Stimulated activated CD8-positive, alpha-beta memory T cell treated with anti-CD3 and anti-CD28 coated beads, Interleukin-12 subunit alpha, Interleukin-12 subunit beta, amount 100 ng/mL, for 24 hours (primary cell): Measurements from ENCODE around the gene MEX3A.
"Not testable (repeated sequence)": the region's sequence is repeated elsewhere in the genome, so short reads cannot be mapped to it uniquely, and the experiment has no call there.

ENCODE experiments used
- DNase-seq: peaks from one replicate; pipeline ENCODE4 v3.0.0-alpha.2; 2020; ENCODE audit errors: extremely low read depth

MEX3A gene

GRCh38 chr1:156078728-156079127 is 3.5 kb downstream of the MEX3A start:
- no peak for DNase-seq

DNA sequence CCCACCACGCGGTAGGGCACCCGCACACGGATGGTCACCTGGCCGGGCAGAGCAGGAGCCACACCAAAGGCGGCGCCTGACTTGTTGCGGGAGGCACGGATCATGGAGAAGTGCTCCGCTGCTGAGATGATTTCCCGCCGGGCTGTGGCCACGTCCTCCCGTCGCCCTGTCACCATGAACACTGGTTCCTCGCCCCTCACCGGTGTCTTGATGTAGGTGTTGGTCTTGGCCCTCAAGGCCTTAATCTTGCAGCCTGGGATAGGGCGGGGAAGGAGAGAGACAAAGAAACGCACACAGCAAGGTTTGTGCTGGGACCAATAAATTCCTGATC is 4.9 kb downstream of the MEX3A start:
- DNase-seq: no peak

- no peak for DNase-seq
These were observed 5.4 kb downstream of the MEX3A start for GRCh38 chr1:156076609-156077429.

DNA sequence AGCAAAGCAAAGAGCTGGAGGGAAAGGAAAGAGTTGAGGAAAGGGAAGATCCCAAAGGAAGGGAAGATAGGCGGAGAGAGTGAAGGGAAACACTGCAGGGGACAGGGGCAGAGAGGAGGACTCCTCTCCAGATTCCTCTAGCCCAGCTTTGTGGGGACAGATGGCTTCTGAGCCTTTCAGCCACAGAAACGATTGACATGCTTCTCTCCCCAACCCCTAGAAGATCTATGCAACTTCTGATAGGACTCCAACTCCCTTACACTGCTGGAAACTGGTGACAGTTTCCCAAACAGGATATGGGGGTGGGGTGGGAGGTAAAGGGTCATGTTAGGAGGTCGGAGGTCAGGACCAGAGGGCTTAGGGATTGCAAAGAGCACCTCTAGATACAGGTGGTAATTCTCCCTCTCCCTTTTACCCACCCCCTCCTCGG is 6.5 kb downstream of the MEX3A start:
- DNase-seq: no peak

GRCh38 chr1:156075162-156075561 is 7.1 kb downstream of the MEX3A start:
- no peak for DNase-seq

DNA sequence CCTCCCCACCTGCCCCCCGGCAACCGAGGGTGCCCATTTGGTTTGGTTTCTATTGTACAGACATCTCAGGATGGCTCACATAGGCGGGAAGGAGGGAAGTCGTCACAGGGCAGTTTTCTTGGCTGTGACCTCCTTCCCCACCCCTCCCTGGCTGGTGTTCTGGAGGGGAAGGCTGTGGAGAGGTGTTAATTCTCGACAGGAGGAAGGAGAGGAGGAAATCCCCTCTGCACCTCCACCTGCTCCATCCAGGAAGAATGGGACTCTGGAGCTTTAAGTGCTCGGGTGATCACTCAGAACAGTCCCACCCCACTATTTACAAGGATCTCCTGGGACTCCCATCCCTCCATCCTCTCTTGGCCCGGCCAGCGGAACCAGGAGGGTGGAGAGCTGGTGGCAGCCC is 7.6 kb downstream of the MEX3A start:
- no peak for DNase-seq

GRCh38 chr1:156073740-156074139 is 8.5 kb downstream of the MEX3A start:
- no peak for DNase-seq

GRCh38 chr1:156073110-156073687 is 9.1 kb downstream of the MEX3A start:
- DNase-seq: no peak

DNA sequence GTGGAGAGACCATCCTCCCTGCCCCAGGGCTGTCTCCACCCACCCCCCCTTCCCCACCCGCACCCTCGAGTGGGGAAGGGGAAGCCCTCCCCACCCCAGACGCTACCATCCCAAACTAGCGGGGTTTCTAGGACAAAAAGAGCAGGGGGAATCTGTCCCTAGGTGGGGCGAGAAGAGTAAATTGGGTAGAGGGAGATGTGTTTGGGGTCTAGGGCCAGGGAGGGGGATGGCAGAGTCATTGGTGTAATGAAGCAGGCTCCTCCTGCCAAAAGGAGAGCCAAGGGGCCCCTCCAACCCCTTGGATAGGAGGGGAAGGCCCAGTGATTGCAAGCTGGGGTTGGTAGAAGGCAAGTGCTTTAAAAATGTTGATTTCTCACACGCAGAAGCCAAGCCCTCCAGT is 10.0 kb downstream of the MEX3A start:
- no peak for DNase-seq

- DNase-seq: not testable (repeated sequence)
These were observed 10.9 kb downstream of the MEX3A start for GRCh38 chr1:156071332-156071816.

- DNase-seq: no peak
These were observed 11.7 kb downstream of the MEX3A start for GRCh38 chr1:156070548-156070947.

DNA sequence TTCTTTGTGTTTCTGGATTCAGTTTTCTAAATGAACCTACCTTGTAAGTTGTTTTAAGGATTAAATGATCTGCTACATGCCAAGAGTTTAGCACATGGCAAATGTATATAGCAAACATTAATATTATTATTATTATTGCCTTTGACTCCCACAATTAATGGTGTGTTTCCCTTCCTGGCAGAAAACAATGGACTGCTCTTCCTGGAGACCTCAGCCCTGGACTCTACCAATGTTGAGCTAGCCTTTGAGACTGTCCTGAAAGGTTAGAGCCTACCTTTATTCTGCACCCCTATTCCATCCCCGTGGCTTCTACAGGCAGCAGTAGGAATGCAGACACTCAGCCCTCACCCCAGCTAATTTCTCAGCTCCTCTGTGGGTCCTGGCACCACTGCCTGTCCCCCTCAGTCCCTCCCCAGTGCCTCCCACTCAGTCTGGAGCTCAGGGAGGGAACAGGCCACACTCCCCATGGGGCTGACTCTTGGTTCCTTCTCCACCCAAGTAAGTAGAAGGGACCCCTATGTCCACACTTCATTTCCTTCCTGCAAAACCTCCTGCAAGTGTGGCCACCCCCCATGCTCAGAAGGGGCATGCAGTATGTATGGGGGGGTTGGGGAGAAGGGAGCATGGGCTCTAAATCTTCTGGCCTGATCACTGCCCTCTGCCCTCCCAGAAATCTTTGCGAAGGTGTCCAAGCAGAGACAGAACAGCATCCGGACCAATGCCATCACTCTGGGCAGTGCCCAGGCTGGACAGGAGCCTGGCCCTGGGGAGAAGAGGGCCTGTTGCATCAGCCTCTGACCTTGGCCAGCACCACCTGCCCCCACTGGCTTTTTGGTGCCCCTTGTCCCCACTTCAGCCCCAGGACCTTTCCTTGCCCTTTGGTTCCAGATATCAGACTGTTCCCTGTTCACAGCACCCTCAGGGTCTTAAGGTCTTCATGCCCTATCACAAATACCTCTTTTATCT is 12.5 kb downstream of the MEX3A start:
- no peak for DNase-seq

- no peak for DNase-seq
These were observed 15.0 kb downstream of the MEX3A start for GRCh38 chr1:156067262-156067661.

DNA sequence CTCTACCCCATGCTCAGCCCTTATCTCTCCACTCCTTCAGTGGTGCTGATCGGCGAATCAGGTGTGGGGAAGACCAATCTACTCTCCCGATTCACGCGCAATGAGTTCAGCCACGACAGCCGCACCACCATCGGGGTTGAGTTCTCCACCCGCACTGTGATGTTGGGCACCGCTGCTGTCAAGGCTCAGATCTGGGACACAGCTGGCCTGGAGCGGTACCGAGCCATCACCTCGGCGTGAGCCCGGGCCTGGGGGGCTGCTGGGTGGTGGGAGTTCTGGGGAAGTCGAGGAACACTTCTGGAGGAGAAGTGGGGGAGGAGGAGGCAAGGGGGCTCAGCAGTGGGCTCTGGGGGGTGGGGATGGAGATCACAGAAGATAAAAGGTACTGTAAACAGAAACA is 16.4 kb downstream of the MEX3A start:
- DNase-seq: no peak

GRCh38 chr1:156065212-156065611 is 17.1 kb downstream of the MEX3A start:
- no peak for DNase-seq

GRCh38 chr1:156064615-156065014 is 17.6 kb downstream of the MEX3A start:
- no peak for DNase-seq

GRCh38 chr1:156063997-156064285 is 18.3 kb downstream of the MEX3A start:
- no peak for DNase-seq

DNA sequence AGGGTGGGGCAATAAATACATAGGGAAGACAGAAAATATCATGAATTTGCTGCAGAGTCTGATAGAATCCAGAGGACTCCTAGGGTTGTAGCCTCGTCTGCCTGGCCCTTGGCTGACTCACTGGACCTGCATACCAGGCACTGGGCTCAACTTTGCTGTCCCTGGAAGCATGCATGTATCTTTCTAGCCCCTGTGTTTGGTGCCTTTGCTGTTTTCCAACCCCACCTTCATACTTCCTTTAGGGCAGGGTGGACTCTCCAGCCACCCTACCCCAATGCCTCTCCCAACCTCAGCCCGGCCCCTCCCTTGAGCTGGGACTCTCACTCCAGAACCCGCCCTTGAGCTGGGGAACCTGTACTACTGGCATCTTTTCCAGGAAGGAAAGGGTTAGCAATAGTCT is 20.1 kb downstream of the MEX3A start:
- DNase-seq: no peak

- no peak for DNase-seq
These were observed 21.2 kb downstream of the MEX3A start, which contains the start of gene RAB25 for GRCh38 chr1:156060937-156061636. Gene RAB25, plus strand, starts transcription at chr1:156061160. Its CDS starts 241 bp downstream, at chr1:156061401.

GRCh38 chr1:156056326-156056849 is 25.9 kb downstream of the MEX3A start:
- no peak for DNase-seq

DNA sequence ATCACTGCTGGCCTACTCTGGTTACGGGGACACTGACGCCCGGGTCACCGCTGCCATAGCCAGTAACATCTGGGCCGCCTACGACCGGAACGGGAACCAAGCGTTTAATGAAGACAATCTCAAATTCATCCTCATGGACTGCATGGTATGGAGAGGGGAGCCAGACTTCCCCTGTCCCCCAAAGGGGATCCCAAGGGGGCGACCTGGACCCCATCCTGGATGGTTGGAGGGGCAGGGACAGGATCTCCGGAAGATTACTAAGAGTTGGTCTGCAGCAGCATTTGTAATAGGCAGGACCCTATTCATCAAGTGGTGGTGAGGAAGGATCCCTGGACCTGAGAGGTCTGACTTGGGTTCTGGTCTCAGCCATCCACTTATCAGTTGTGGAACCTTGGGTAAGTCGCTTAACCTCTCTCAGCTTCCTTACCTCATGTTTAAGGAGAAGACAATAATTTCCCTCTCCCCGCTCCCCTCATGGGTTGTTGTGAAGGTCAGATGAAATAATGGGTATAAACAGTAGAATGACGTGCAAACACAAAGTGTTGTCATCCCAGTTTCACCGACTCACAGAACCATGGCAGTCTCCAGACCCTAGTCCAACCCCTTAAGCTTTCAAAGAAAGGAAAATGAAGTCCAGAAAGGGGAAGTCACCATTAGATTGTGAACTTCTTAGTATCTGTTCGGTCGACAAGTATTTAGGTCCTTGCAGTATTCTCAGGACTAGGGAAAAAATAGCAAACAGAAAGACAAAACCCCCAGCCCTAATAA is 26.8 kb downstream of the MEX3A start:
- DNase-seq: no peak
